ENCODE results near the gene TAT.

GRCh38 chr16:71557954-71558582, 18.8 kb downstream of the TAT start:
- no peak for TF ChIP-seq CTCF (IDR thresholded peaks at IDR 0.05; ENCODE audit: low read length)
- no peak for TF ChIP-seq EZH2phosphoT487 (IDR thresholded peaks at IDR 0.05; ENCODE audit: low read length)
- no peak for TF ChIP-seq EZH2 (optimal IDR thresholded peaks at IDR 0.05; ENCODE audit: low read depth, low read length)

Measured in MM.1S (cell line).